Measurements from ENCODE around the gene ZSCAN1.
A peak's percentile ranks its signal among the peaks of the same experiment; 100 is the strongest.
"Not testable (repeated sequence)": the region's sequence is repeated elsewhere in the genome, so short reads cannot be mapped to it uniquely, and the experiment has no call there.

ZSCAN1 gene, protein sequence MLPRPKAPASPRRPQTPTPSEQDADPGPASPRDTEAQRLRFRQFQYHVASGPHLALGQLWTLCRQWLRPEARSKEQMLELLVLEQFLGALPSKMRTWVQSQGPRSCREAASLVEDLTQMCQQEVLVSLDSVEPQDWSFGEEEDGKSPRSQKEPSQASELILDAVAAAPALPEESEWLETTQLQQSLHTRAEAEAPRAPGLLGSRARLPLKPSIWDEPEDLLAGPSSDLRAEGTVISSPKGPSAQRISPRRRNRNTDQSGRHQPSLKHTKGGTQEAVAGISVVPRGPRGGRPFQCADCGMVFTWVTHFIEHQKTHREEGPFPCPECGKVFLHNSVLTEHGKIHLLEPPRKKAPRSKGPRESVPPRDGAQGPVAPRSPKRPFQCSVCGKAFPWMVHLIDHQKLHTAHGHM

DNA sequence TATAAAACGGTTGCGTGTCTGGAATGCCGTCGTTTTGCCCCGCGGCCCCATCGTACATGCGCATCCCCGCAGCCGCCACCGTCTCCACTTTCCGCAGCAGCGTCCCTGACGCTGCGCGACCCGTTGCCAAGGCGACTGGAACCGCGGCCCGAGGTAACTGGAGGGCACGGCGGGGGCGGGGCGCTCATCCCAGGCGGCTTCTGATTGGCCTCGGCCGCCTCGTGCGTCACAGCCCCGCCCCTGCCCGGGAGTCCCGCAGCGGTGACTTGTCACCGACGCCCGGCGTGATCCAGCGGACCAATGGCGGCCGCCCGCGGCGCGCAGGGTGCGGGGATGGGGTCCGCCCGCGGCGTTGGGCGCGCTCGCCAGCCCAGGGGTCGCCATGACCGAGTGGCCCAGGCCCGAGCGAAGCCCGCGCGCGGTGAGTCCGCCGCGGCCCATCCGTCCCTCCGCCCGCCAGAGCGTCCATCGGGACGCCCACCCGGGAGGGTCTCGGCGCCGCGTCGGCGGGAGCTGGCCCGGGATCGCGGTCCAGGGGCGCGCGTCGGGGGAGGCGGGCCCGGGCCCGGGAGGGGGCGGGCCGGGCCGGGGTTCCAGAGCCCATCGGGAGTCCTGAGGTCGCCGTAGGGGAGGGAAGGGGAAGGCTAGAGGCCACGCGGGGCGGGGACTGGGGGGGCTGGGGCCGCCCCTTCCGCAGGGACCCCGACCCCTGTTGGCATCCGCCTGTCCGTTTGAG is at the start of gene ZSCAN1:
Gene ZSCAN1, plus strand, starts transcription at position 285 of the 736 bp plus-strand sequence. CDS start 3,812 bp downstream, outside the sequence.
- no peak for DNase-seq (ENCODE audit: low read depth)

DNA sequence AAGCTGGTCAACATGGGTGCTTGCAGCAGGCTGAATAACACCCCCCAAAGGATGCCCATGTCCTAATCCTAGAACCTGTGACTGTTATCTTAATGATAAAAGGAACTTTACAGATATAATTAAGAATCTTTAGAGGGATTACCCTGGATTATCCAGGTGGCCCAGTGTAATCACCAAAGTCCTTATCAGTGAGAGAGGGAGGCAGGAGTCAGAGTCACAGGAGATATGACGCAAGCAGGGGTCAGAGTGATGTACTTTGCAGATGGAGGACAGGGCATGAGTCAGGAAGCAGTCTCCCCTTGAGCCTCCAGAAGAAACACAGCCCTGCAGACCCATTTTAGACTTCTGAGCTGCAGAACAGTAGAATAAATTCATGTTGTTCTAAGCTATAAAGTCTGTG is 41.0 kb upstream of the ZSCAN1 start:
- DNase-seq (ENCODE audit: low read depth), result peak; percentile 36

DNA sequence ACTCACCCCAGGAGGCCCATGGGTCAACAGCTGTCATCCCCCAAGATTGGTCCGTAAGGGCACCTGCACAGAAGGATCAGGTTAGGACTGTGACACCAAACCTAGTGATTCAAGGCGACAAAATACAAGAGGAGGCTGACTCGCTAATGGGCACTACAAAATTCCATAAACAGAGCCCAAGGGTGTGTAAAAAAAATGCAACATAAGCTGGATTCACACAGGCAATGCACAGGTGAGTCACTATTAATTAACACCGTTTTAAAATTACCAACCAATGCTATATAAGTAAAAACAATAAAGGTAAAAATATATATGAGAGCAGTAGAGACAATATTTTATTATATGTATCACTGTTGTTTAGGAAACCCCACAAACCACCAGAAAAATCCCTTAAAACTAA is 33.1 kb upstream of the ZSCAN1 start:
- no peak for DNase-seq (ENCODE audit: low read depth)

DNA sequence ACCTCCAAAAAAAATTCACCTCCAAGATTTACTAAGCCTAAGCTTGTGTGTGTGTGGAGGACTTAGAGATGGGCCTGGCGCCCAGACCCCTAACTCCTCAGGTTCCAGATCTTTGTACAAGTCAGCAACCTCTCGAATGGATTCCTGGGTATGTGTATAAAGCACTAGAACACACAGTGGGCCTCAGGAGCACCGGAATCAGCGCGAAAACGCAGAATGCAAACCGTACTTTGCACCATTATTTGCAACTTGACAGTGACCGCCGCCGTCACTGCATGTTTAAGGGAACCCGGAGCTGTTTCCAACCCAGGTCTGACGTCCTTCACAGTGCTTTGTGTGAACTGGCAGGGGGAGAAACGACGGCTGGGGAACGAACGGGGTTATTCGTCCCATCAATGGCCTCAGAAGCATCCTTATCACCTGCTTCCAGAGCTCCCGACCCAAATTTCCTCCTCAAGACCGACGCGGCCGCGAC is 31.9 kb upstream of the ZSCAN1 start:
- peak; percentile 19 for DNase-seq (ENCODE audit: low read depth)

DNA sequence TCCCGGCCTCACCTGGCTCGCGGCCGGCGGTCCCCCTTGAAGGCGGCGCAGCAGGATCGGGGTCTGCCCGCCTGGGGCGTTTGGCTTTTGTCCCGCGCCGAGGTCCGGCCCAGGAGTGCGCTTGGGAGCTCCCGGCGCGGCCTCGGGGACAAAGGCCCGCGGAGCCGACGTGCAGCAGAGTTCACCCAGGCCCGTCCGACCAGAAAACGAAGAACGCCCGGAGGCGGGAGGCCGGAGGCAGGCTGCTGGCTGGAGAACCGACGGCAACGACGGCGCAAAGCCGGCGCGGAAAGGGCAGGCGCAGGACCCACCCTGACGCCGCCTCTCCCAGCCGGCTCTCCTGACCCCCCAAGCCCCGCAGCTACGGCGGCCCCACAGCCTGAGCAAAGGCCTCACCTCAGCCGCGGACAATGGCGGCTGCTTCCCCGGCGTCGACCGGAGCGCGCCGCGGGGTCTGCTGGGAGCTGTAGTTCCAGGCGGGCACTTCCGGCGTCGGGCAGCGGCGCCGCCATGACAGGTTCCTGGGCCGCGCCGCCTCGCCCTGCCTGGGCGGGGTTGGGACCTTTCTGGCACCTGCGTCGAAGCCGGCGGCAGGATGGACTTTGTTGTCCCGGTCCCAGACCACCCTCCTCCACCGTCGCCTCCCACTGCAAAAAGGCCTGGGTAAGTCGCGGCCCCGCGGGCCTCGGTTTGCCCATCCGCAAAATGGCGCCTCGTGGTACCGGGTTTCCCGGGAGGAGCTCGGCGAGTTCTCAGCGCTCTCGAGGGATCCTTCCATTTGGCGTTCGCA is 31.2 kb upstream of the ZSCAN1 start, which contains the start of gene ZNF606:
Gene ZNF606, minus strand, starts transcription at position 437 of the 790 bp plus-strand sequence. CDS start 1,501 bp downstream, outside the sequence.
- DNase-seq (ENCODE audit: low read depth), result peak; percentile 86

DNA sequence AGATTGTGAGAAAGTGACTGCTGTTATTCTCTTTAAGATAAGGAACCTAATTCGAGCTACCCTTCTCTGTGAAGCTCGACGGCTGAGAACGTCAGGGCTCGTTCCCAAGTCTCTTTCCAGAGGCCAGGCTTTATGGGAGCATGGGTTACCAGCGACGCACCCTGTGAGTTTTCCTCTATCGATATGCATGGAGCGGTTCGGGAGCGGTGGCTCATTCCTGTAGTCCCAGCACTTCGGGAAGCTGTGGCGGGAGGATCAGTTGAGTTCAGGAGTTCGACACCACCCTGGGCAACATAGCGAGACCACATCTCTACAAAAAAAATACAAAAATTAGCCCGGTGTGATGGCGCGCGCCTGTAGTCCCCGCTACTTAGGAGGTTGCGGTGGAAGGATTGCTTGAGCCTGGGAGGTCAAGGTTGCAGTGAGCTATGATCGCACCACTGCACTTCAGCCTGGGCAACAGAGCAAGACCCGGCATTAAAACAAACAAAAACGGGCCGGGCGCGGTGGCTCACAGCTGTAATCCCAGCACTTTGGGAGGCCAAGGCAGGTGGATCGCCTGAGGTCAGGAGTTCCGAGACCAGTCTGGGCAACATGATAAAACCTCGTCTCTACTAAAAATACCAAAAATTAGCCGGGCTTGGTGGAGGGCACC is 30.5 kb upstream of the ZSCAN1 start:
- peak; percentile 17 for DNase-seq (ENCODE audit: low read depth)

DNA sequence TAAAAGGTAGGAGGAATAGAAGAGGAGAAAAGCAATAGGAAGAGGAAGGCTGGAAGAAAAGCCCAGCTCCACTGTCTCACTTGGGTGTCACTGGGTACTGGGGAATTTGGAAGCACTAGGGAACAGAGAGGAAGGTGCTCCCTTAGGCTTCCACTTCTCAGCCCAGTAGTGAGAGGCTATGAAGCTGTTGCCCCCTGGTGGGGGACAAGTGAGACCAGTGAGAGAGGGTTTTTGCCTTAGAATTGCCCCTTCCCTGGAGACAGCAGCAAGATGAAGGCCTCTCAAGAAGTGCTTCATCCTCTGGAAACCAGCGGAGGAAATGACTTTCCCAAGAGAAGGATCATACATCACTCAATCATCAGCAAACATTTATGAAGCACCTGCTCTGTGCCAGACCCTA is 26.5 kb upstream of the ZSCAN1 start:
- no peak for DNase-seq (ENCODE audit: low read depth)

DNA sequence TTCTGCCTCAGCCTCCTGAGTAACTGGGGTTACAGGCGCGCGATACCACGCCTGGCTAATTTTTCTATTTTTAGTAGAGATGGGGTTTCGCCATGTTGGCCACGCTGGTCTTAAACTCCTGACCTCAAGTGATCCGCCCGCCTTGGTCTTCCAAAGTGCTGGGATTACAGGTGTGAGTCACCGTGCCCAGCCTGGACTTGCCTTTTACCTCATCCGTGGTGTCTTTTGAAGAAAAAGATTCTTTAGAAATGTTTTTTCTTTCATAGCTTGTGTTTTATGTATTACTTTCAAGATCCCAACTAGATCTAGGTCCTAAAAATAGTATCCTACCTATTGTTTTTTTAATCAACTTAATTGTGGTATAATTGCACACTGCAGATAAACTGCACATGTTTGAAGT is 24.9 kb upstream of the ZSCAN1 start:
- DNase-seq (ENCODE audit: low read depth), result not testable (repeated sequence)

DNA sequence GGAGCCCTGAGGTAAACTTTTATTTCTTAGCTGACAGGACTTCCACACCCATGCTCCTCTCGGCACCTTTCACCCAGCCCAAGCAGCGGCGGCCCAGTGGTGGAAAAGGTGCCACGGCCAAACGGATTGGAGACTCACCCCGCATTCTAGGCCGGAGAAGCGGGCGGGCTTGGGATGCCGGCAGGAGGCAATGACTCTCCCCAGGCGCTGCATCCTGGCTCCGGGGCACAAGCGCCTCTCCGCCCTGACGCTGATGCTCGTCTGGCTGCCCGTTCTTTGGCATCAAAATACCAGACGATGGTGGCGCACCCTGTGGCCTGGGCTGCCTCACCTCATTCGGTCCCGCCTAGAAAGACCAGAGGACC is 24.5 kb upstream of the ZSCAN1 start:
- no peak for DNase-seq (ENCODE audit: low read depth)

DNA sequence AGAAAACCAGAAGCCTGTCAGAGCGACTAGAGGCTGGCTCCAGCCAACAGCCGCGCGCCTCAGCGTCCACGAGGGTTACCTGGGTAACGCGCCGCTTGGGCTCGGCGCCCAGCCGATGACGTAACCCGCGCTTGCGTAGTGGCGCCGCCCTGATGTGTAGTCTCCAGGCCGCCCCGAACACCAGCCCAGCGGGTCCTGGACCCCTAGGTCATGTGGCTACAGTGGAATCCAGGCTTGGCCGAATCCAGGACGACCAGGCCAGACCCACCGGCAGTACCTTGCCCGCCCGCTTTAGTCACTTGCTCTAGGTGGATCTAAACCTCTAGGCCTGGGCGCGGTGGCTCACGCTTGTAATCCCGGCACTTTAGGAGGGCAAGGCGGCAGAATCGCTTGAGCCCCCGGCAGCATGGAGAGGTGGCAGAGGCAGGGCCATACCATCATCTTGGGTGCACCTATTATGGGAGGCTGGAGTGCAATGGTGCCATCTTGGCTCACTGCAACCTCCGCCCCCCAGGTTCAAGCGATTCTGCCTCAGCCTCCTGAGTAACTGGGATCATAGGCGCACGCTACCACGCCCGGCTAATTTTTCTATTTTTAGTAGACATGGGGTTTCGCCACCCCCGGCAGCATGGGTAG is 24.0 kb upstream of the ZSCAN1 start:
- peak; percentile 59 for DNase-seq (ENCODE audit: low read depth)

DNA sequence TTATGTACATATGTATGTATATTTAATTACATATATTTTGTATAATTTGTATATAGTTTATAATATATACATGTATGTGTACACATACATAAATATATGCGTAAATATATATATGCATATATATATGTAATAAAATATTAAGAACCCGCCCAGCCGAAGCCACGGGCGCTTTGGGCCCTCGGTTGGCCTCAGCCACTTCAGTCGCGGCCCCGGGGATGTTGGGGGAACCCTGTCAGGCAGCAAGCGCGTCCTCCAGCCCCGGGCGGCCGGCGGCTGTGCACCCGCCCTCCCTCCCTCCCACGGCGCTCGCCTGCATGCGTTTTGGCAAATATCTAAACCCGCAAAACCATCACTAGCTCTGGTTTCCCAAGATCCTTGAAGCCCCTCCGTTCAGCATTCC is 23.3 kb upstream of the ZSCAN1 start:
- no peak for DNase-seq (ENCODE audit: low read depth)

DNA sequence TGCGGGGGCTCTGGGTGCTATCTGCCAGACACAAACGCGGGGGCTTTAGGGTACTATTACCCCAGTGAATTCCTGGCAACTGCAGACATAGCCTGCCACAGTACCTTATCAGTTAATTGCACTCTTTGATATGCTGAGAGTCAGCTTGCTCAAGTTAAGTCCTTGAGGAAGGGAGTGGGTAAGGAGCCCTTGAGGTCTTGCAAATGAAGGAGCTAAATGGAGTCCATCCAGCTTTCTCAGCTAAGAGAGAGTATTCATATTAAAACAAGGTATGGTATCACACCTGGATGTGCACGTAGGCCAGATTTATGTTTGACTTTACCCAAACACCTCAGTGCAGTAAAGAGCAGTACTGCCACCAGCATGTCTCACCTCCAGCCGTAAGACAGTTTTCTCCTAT is 19.7 kb upstream of the ZSCAN1 start:
- DNase-seq (ENCODE audit: low read depth), result no peak

DNA sequence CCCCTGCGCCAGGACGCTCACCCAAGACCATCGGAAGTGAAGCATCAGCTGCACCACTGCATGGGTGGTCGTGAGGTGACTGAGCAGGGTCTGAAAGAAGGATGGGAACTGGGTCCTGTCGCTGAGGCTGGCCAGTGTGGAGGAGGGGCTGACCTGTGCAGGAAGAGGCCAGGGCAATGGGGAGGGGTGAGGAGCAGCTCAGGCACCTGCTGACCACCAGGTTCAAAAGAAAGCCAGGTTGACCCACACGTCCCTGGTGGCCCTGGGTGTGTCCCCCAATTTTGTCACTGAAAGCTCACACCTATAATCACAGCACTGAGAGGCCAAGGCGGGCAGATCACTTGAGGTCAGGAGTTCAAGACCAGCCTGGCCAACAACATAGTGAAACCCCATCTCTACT is 13.7 kb upstream of the ZSCAN1 start:
- no peak for DNase-seq (ENCODE audit: low read depth)

DNA sequence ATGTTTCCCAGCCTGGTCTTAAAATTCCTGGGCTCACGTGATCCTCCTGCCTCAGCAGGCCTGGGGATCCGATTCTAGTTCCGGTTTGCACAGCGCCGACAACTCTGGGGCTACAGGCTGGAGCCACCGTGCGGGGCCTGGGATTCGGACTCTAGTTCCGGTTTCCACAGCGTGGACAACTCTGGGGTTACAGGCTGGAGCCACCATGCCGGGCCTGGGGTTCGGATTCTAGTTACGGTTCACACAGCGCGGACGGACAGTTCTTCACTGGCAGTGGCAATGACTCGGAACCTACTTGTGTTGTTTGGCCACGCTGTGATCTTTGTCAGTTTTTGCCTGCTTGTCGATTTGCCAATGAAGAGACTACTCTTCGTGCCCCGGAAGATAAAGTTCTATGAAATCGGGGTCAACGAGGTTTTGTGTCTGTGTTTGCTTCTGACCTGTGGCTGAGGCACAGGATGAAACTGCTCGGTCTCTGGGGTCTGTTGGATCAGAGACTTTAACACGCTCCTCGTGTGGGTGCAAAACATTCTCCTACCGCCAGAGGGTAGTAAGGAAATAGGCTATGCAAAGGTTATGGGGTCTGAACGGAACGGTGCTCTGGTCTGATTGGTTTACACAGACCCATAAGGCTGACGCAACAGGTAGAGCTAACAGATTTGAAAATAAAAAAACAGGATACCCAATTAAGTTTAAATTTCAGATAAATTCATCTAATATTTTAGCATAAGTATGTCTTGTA is 12.1 kb upstream of the ZSCAN1 start:
- peak; percentile 30 for DNase-seq (ENCODE audit: low read depth)

DNA sequence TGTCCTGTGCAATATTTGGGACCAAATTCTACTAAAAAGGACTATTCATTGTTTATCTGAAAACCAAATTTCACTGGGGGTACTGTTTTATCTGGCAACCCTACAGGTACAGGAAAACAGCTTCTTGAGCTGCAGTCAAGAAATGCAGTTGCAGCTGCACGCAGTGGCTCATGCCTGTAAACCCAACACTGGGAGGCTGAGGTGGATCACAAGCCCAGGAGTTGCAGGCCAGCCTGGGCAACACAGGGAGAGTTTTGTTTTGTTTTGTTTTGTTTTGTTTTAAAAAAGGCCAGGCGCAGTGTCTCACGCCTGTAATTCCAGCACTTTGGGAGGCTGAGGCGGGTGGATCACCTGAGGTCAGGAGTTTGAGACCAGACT is 11.6 kb upstream of the ZSCAN1 start:
- DNase-seq (ENCODE audit: low read depth), result no peak

DNA sequence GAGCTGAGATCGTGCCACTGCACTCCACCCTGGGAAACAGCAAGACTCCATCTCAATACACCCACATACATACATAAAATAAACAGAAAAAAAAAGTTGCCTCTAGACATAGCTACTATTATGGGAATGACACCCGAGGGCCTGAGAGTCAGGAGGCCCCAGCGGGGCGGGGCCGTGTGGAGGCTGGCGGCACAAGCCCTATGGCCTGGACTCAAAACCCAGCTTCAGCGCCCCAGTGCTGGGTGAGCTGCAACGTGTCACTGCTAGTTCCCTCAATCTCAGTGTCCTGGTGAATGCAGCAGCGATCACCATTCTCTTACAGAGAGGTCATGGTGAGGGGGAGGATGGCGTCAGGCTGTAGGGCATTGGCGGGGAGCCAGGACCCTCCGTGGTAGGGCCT is 9.2 kb upstream of the ZSCAN1 start:
- DNase-seq (ENCODE audit: low read depth), result no peak

DNA sequence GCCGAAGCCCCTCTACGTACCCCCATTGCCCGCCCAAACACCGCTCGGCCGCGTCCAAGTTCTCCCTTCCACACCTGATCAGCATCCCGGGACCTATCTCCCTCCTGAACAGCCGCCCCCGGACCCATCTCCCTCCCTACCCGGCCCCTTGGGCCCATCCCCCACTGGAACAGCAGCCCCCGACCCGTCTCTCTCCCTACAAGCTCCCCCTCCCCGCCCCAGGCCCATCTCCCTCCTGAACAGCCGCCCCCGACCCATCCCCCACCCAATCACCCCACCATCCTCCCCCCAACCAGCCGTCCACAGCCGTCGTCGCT is 610 bp downstream of the ZSCAN1 start:
- no peak for DNase-seq (ENCODE audit: low read depth)

DNA sequence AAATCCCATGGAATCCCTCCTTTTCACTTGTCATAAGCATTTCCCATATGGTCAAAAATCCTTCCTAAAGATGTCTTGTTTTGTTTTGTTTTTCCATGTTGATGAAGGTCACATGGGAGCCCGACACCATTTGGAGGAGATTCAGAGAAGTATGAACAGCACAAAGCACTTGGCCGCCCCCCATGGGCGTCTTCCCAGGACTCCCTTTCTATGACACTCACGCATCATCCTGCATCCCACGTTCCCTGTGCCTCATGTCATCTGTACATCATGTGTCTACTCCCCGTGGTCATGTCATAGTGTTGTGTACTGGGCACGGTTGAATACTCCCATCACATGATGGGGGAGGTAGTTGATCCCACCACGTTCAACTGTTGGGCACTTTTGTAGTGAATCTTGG is 2.0 kb downstream of the ZSCAN1 start:
- no peak for DNase-seq (ENCODE audit: low read depth)

DNA sequence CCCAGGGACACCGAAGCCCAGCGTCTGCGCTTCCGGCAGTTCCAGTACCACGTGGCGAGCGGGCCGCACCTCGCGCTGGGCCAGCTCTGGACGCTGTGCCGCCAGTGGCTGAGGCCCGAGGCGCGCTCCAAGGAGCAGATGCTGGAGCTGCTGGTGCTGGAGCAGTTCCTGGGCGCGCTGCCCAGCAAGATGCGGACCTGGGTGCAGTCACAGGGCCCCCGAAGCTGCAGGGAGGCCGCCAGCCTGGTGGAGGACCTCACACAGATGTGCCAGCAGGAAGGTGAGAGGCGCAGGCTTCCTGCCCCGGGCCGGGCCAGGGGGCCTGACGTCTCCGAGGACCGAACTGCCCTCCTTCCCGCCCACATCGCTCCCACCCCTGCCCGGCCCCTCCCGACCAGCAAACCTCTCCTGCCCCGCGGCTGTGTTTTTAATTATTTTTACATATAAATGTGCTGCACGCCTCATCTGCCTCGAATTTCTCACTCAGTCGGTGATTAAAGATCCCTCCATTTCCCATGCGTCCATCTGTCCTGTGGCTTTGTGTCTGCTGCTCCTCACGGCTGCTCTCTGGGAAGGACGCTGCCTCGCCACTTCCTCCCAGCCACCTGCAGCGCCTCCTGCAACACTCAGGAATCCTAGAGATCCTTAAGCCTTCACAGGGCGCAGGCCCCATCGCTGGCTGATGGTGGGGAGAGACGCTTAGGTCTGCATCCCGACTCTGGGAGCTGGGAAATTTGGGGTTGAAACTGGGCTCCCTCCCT is 4.3 kb downstream of the ZSCAN1 start:
- no peak for DNase-seq (ENCODE audit: low read depth)

DNA sequence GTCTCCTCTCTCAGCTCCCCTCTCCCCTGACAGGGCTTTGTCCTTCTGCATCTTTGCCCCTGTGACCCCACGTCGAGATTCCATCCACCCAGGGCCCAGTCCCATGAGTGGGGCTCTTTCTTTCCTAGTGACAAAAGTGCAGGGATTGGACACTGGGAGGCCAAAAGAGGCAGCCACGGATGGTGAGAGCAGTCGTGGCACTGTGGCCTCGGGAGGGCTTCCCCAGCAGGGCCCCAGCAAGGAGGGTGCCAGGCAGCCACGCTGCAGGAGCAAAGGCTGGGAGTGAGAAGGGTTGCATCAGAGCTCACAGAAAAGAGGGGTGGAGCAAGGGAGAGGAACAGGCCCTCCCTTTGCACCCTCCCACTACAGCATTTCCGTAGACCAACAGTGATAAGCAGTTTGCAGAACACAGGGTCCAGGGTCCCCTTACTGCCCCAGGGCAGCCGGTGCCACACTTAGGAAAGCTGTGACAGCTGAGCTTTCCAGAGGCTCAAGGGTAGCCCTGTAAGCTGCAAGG is 4.9 kb downstream of the ZSCAN1 start:
- no peak for DNase-seq (ENCODE audit: low read depth)
